GM06990 (cell line): ENCODE results near the gene HACD3.
A peak's percentile ranks its signal among the peaks of the same experiment; 100 is the strongest.

ENCODE experiments used
- DNase-seq: peaks from one replicate; pipeline ENCODE4 v3.0.0-alpha.2; 2011; ENCODE audit not compliant: insufficient read length; ENCODE audit errors: extremely low read depth
- H3K27me3 ChIP-seq: replicated peaks from 2 replicates; pipeline ENCODE4 v1.6.0; 2011; ENCODE audit warnings: low read length; ENCODE audit not compliant: control insufficient read depth, insufficient read depth
- H3K36me3 ChIP-seq: 2 replicates; pipeline ENCODE4 v1.5.1; 2011; ENCODE audit warnings: low read length; ENCODE audit not compliant: control insufficient read depth, insufficient read depth
- H3K4me3 ChIP-seq: replicated peaks from 2 replicates; pipeline ENCODE4 v1.5.1; 2011; ENCODE audit warnings: low read depth, mild to moderate bottlenecking, control low read depth, low read length
- TF ChIP-seq, protein P1 (sequence below): IDR thresholded peaks from 2 replicates; pipeline ENCODE4 v1.5.1; 2011; ENCODE audit warnings: low read length, control low read depth, mild to moderate bottlenecking, inconsistent platforms; ENCODE audit not compliant: insufficient read depth, poor library complexity, severe bottlenecking

The HACD3 gene

DNA sequence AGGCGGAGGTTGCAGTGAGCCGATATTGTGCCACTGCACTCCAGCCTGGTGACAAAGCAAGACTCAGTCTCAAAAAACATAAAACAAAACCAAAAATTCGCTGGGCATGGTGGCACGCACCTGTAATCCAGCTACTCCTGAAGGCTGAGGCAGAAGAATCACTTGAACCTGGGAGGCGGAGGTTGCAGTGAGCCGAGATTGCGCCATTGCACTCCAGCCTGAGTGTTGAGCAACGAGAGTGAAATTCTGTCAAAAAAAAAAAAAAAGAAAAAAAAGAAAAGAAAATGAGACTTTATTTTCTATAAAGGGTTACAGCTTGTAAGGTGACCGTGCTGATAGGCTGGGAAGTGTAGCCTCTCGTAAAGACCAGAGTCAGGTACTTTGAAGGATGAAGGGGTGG, 6.0 kb upstream of the HACD3 start:
- Histone ChIP-seq H3K36me3 (no peaks in the 10 kb centered on the region), H3K4me3 (no peak overlapping the region), H3K27me3 (no peaks in the 10 kb centered on the region)
- TF ChIP-seq, protein P1, sequence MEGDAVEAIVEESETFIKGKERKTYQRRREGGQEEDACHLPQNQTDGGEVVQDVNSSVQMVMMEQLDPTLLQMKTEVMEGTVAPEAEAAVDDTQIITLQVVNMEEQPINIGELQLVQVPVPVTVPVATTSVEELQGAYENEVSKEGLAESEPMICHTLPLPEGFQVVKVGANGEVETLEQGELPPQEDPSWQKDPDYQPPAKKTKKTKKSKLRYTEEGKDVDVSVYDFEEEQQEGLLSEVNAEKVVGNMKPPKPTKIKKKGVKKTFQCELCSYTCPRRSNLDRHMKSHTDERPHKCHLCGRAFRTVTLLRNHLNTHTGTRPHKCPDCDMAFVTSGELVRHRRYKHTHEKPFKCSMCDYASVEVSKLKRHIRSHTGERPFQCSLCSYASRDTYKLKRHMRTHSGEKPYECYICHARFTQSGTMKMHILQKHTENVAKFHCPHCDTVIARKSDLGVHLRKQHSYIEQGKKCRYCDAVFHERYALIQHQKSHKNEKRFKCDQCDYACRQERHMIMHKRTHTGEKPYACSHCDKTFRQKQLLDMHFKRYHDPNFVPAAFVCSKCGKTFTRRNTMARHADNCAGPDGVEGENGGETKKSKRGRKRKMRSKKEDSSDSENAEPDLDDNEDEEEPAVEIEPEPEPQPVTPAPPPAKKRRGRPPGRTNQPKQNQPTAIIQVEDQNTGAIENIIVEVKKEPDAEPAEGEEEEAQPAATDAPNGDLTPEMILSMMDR, result no peak
- DNase-seq, result no peak

DNA sequence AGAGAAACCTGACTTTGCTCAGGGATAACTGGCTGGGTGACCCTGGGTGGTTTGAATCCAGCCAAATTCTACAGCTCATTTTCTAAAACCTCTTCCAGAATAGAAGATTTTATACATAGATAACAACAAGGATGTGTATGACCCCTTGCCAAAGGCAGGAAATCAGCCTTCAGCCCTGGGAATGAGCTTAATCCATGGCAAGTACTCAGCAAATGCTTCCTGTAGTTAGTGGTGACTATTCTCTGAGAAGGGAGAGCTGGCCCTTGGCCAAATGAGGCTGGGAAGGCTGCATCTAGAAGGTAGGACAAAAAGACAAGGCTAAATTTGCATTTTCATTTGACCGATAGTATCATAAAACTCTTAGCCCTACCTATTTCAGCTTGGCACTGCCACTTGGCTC, 4.6 kb upstream of the HACD3 start:
- H3K36me3 ChIP-seq, result no peaks in the 10 kb centered on the region
- DNase-seq, result no peak
- no peaks in the 10 kb centered on the region for H3K27me3 ChIP-seq
- H3K4me3 ChIP-seq, result no peak overlapping the region
- TF ChIP-seq, protein P1, result no peak

DNA sequence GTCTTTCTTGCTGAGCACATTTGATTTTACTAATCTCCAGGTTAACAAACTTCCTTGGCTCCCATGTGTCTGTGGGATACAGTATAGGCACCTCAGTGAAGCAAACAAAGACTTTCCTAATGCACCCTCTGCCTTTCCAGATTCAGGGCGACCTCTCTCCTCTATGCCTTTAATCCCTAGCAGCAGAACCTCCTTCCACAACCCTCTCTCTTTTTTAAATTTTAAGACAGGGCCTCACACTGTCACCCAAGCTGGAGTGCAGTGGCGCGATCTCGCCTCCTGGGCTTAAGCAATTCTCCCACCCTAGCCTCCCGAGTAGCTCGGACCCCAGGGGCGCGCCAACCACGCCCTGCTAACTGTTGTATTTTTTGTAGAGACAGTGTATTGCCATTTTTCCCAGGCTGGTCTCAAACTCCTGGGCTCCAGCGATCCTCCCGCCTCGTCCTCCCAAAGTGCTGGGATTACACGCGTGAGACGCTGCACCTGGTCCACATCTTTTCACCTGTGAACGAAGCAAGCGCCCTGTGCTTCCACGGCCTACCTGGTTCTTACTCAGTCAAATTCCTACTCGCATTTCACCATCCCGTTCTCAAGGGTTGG, 1.7 kb upstream of the HACD3 start:
- H3K27me3 ChIP-seq, result no peaks in the 10 kb centered on the region
- H3K36me3 ChIP-seq, result no peaks in the 10 kb centered on the region
- DNase-seq, result no peak
- TF ChIP-seq, protein P1, result no peak
- H3K4me3 ChIP-seq, result no peak overlapping the region

DNA sequence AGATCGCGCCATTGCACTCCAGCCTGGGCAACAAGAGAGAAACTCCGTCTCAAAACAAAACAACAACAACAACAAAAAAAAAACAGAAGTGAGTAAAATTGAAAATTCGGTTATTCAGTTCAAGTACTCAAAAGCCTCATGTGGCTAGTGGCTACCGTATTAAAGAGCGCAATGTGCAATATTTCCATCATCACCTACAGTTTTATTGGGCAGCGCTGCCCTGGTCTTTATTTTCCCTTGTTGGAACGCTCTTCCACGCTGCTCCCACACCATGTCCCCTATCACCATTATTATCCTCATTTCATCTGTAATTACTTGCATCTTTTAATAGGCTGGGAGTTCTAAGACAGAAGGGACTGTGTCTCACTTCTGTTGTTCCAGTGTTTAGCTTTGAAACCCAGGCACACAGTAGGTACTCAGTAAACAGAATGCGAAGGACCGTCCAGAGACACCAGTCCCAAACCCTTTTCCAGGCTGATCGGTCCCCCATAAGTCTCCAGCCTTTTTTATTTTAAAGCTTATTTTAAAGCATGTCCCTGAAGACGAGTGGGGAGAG, 423 bp upstream of the HACD3 start:
- Histone ChIP-seq H3K36me3 (no peaks in the 10 kb centered on the region), H3K4me3 (peak overlapping the region; percentile 94), H3K27me3 (no peaks in the 10 kb centered on the region)
- TF ChIP-seq, protein P1, result no peak
- no peak for DNase-seq

DNA sequence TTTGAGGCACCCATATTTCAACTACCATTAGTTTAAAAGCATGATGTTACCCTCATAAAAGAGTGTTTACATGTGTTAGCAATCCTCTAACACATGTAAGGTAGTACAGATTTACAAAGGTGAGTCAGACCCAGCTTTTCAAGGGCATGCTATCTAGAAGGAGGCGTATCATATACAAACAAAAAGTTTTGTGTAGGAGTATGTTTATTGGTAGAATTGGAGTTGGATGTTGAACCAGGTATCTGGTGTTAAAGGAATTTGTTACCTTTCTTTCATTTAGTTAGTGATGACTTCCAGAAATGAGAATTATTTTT, 2.4 kb downstream of the HACD3 start:
- TF ChIP-seq, protein P1, result no peak
- DNase-seq, result no peak
- Histone ChIP-seq H3K36me3 (no peaks in the 10 kb centered on the region; the same call in 1 of the 2 replicates), H3K27me3 (no peaks in the 10 kb centered on the region), H3K4me3 (no peak overlapping the region)
